Glutamatergic neuron (in vitro differentiated cells): ENCODE measurements around the gene SVOPL. TPM values are rescaled to one million over a fixed set of nuclear protein-coding genes. Genes with fewer than 3 reads are reported as not detected.

Experiments used
- DNase-seq: peaks from one replicate; pipeline ENCODE4 v3.0.0; 2022
- H3K27ac Mint-ChIP-seq: one replicate; pipeline ENCODE4 v1.8.0; 2020; ENCODE audit warnings: mild to moderate bottlenecking, mixed read lengths, inconsistent platforms; ENCODE audit not compliant: unreplicated experiment
- H3K27me3 Mint-ChIP-seq: one replicate; pipeline ENCODE4 v1.8.0; 2020; ENCODE audit warnings: mild to moderate bottlenecking, moderate library complexity, mixed read lengths, inconsistent platforms; ENCODE audit not compliant: unreplicated experiment
- H3K36me3 Mint-ChIP-seq: one replicate; pipeline ENCODE4 v1.8.0; 2020; ENCODE audit warnings: mild to moderate bottlenecking, mixed read lengths, inconsistent platforms; ENCODE audit not compliant: unreplicated experiment
- H3K4me1 Mint-ChIP-seq: one replicate; pipeline ENCODE4 v1.8.0; 2020; ENCODE audit warnings: mild to moderate bottlenecking, low read depth, mixed read lengths, inconsistent platforms; ENCODE audit not compliant: unreplicated experiment
- H3K4me3 Mint-ChIP-seq: one replicate; pipeline ENCODE4 v1.8.0; 2020; ENCODE audit warnings: mild to moderate bottlenecking, mixed read lengths, inconsistent platforms; ENCODE audit not compliant: unreplicated experiment
- H3K9me3 Mint-ChIP-seq: one replicate; pipeline ENCODE4 v1.8.0; 2020; ENCODE audit warnings: mild to moderate bottlenecking, moderate library complexity, mixed read lengths, inconsistent platforms; ENCODE audit not compliant: unreplicated experiment
- total RNA-seq: library from RNA; stranded (reverse); fragmentation: NEBNext Ultra II Directional; extraction: Animal tissue kit (Norgen Biotek cat#: 25700); gene quantifications from one replicate; pipeline ENCODE4 v1.2.1, GENCODE V29; 2021; ENCODE audit not compliant: unreplicated experiment
- TF ChIP-seq, protein P1 (sequence below): fragments of 200-600 bp; sonication (generic); IDR thresholded peaks from one replicate; pipeline ENCODE4 v1.5.0; 2021; ENCODE audit not compliant: partially characterized antibody, unreplicated experiment

The SVOPL gene
- total RNA-seq, 1 donor from 2014 or later, result not detected

DNA sequence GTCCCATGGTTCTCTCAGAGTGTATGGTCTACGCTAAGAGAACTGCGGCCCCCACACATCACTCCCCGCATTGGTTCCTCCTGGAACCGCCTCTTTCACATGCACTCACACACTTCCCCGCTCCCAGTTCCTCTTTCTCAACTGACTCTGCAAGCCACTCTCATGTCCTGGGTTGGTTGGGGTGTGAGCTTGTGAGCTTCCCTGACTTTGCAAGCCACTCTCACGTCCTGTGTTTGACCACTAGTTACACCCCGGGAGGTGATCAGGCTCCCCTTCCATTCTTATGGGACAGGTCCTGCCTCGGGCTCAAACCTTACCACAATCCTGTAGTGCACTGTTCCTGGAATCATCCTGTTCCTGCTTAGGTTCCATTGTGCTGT, 136.1 kb downstream of the SVOPL start:
- H3K4me3 Mint-ChIP-seq, result no peak overlapping the region
- peaks cover 19% of the 10 kb centered on the region for H3K9me3 Mint-ChIP-seq
- H3K27ac Mint-ChIP-seq, result no peak overlapping the region
- TF ChIP-seq, protein P1, sequence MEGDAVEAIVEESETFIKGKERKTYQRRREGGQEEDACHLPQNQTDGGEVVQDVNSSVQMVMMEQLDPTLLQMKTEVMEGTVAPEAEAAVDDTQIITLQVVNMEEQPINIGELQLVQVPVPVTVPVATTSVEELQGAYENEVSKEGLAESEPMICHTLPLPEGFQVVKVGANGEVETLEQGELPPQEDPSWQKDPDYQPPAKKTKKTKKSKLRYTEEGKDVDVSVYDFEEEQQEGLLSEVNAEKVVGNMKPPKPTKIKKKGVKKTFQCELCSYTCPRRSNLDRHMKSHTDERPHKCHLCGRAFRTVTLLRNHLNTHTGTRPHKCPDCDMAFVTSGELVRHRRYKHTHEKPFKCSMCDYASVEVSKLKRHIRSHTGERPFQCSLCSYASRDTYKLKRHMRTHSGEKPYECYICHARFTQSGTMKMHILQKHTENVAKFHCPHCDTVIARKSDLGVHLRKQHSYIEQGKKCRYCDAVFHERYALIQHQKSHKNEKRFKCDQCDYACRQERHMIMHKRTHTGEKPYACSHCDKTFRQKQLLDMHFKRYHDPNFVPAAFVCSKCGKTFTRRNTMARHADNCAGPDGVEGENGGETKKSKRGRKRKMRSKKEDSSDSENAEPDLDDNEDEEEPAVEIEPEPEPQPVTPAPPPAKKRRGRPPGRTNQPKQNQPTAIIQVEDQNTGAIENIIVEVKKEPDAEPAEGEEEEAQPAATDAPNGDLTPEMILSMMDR, result no peak
- no peaks in the 10 kb centered on the region for H3K4me1 Mint-ChIP-seq
- no peak for DNase-seq
- H3K36me3 Mint-ChIP-seq, result peaks cover 37% of the 10 kb centered on the region
- H3K27me3 Mint-ChIP-seq, result peaks cover 8% of the 10 kb centered on the region

DNA sequence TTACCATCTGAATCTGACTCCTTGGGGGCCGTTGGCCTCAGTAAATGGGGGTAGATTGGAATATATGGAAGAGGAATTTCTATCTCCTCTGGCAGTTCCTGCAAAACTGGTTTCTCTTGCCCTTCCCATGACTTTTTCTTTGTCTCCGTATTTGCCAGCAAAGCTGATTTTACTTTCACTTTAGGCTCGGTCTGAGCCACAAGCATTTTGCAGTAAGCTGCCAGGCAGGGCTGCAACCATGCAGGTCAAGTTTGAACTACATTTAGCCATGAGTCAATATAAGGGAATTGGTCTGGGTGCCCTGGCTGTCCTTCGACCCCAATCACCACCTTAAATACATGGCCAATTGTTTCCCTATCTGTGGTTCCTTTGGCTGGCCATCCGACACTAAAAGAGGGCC, 136.8 kb downstream of the SVOPL start:
- no peak overlapping the region for H3K27ac Mint-ChIP-seq
- H3K9me3 Mint-ChIP-seq, result peaks cover 19% of the 10 kb centered on the region
- peaks cover 37% of the 10 kb centered on the region for H3K36me3 Mint-ChIP-seq
- H3K27me3 Mint-ChIP-seq, result peaks cover 8% of the 10 kb centered on the region
- no peaks in the 10 kb centered on the region for H3K4me1 Mint-ChIP-seq
- H3K4me3 Mint-ChIP-seq, result no peak overlapping the region
- TF ChIP-seq, protein P1, result no peak
- DNase-seq, result no peak

DNA sequence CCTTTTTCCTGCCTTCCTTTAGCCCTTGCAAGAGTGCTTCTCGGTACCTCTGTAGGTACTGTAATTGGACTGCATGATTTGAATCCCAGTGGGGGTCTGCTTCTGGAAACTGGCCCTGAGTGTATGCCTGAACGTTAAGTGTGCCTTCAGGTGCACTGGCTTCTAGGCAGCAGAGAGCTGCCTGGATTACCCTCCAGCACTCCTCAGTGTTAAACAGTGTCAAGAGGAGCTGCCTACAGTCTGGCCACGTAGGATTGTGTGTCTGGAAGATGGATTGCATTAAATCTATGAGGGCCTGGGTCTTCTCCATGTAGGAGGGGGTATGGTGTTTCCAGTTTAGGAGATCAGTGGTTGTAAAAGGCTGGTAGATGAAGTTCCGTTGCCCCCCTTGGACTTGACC, 137.4 kb downstream of the SVOPL start:
- Mint-ChIP-seq H3K4me3 (no peak overlapping the region), H3K4me1 (no peaks in the 10 kb centered on the region), H3K27ac (no peak overlapping the region), H3K9me3 (peaks cover 19% of the 10 kb centered on the region), H3K27me3 (peaks cover 8% of the 10 kb centered on the region), H3K36me3 (peaks cover 37% of the 10 kb centered on the region)
- DNase-seq, result no peak
- TF ChIP-seq, protein P1, result no peak

DNA sequence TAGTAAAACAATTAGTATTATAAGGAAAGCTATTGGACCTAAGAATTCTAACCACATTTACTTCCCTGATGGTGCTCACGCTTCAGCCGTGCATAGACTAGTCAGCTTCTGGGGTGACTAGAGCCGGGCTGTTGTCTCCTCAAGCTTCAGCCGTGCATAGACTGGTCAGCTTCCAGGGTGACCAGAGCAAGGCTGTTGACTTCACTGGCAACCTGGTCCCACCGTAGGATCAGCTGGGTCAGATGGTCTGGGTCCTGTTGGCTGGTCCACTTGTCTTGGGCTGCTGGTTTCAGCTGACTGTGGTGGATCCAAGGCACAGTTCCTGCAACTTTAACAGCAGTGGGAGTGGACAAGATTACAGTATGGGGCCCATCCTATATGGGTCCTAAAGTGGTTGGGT, 141.7 kb downstream of the SVOPL start:
- TF ChIP-seq, protein P1, result no peak
- Mint-ChIP-seq H3K4me1 (no peaks in the 10 kb centered on the region), H3K27ac (no peak overlapping the region), H3K36me3 (peaks cover 62% of the 10 kb centered on the region), H3K27me3 (peaks cover 8% of the 10 kb centered on the region), H3K4me3 (no peak overlapping the region), H3K9me3 (peaks cover 21% of the 10 kb centered on the region)
- no peak for DNase-seq

DNA sequence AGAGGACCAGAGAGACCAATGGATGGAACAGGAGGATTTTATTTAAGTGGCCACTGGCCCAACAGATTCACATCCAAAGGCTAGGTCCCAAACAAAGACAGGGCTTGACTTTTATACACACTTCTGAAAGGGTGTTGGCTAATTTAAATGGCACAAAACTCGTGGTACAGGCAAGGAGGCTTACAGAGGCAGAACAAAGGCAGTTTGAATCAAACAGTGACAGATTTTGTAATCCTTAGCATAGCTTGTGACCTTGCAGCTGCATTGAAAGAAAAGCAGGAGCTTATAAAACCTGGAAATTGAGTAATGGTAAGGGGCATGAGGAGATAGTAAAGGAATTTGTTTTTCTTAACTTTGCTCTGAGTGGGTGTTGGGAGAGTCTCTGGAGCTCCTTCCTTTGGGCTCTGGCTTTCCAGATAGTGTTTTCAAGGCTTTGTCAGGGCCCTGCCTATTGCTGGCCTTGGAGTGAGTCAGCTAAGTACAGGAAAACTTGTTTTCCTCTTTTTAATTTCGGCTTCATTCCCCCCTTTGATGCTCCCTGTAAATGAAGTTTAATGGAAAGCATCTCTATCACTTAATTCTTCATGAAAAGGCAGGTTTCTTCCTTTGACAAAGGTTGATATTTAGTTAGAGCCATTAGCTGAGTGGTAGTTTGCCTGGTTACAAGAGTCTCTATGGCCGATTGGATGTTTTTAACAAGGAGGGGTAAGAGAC, 144.2 kb downstream of the SVOPL start:
- Mint-ChIP-seq H3K27me3 (peaks cover 8% of the 10 kb centered on the region), H3K36me3 (peaks cover 48% of the 10 kb centered on the region), H3K27ac (no peak overlapping the region), H3K4me1 (no peaks in the 10 kb centered on the region), H3K9me3 (peaks cover 11% of the 10 kb centered on the region), H3K4me3 (no peak overlapping the region)
- TF ChIP-seq, protein P1, result no peak
- DNase-seq, result no peak
